ENCODE data around the gene PKD1L1. TPM values are rescaled to one million over a fixed set of nuclear protein-coding genes. Genes with fewer than 3 reads are reported as not detected.

PKD1L1 gene, protein sequence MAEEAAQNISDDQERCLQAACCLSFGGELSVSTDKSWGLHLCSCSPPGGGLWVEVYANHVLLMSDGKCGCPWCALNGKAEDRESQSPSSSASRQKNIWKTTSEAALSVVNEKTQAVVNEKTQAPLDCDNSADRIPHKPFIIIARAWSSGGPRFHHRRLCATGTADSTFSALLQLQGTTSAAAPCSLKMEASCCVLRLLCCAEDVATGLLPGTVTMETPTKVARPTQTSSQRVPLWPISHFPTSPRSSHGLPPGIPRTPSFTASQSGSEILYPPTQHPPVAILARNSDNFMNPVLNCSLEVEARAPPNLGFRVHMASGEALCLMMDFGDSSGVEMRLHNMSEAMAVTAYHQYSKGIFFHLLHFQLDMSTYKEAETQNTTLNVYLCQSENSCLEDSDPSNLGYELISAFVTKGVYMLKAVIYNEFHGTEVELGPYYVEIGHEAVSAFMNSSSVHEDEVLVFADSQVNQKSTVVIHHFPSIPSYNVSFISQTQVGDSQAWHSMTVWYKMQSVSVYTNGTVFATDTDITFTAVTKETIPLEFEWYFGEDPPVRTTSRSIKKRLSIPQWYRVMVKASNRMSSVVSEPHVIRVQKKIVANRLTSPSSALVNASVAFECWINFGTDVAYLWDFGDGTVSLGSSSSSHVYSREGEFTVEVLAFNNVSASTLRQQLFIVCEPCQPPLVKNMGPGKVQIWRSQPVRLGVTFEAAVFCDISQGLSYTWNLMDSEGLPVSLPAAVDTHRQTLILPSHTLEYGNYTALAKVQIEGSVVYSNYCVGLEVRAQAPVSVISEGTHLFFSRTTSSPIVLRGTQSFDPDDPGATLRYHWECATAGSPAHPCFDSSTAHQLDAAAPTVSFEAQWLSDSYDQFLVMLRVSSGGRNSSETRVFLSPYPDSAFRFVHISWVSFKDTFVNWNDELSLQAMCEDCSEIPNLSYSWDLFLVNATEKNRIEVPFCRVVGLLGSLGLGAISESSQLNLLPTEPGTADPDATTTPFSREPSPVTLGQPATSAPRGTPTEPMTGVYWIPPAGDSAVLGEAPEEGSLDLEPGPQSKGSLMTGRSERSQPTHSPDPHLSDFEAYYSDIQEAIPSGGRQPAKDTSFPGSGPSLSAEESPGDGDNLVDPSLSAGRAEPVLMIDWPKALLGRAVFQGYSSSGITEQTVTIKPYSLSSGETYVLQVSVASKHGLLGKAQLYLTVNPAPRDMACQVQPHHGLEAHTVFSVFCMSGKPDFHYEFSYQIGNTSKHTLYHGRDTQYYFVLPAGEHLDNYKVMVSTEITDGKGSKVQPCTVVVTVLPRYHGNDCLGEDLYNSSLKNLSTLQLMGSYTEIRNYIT (N-terminal part only)
- 10 to 100 TPM in 2 of 4 donors, 1 to 10 TPM in 1, under 1 TPM in 1; 0.41 to 37.4 (median 17.5) TPM for total RNA-seq

- no peak within 1 kb of the TSS for H3K27ac ChIP-seq
- peaks cover 0 to 22% (median 8%) of the 10 kb centered on the region in 4 donors for H3K4me1 ChIP-seq
- no peaks in the 10 kb centered on the region for H3K36me3 ChIP-seq
- no peak for DNase-seq
- H3K27me3 ChIP-seq: no peaks in the 10 kb centered on the region
- H3K9me3 ChIP-seq: no peaks in the 10 kb centered on the region
- WGBS, 2 donors (ENCODE audit: low coverage in 1 of 2): 76 to 83% methylated on average over 2 to 7 of the region's 7 CpGs
- intact Hi-C loops (cut with DNase I; ENCODE audit: low total_unique reads) (no loop called here), in situ Hi-C loops (cut with MboI; ENCODE audit: low pct_ligation_motif_present in 1 of 4, low pct_unique_long_range_greater_than_20kb in 1 of 4, low sequenced_read_pairs in 3 of 4) (loop anchor here in 2 of 4 donors (10.0 kb wide), 1 partner anchor 167 kb away; no protein-coding TSS in a partner anchor)
- no peak for TF ChIP-seq CTCF (IDR thresholded peaks at IDR 0.05)
- no peak for TF ChIP-seq POLR2A (IDR thresholded peaks at IDR 0.05)
- TF ChIP-seq POLR2AphosphoS5 (IDR thresholded peaks at IDR 0.05): no peak
- H3K4me3 ChIP-seq: no peak within 1 kb of the TSS
These were observed at the start of gene PKD1L1 for GRCh38 chr7:47948141-47948790. Gene PKD1L1, minus strand, starts transcription at chr7:47948466. Its CDS starts 26 bp downstream, at chr7:47948440.

DNA sequence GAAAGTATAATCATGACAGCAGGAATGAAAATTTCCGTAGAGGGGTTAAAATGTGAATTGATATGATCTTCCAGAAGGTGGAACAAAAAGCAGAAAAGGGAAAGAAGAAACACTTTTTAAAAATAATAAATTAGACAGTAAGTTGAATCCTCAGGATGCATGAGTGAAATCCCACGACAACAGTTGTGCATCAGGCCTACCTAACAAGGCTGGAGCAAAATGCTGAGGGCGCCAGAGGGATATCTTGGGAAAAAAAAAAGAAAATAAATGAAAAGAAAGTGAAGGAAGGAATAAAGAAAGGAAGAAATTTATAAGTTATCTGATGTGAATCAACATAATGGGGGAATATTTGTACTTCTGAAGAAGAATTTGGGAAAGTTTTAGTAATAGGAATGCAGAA is 44.2 kb upstream of the PKD1L1 start:
- in situ Hi-C loops (cut with MboI; ENCODE audit: low pct_ligation_motif_present in 1 of 4, low pct_unique_long_range_greater_than_20kb in 1 of 4, low sequenced_read_pairs in 3 of 4): loop anchor here in 2 of 4 donors (5.0 to 10.0 kb wide), 2 partner anchors 100 to 122 kb away; no protein-coding TSS in a partner anchor
- TF ChIP-seq POLR2A (IDR thresholded peaks at IDR 0.05): no peak
- no peak for TF ChIP-seq POLR2AphosphoS5 (IDR thresholded peaks at IDR 0.05)
- TF ChIP-seq CTCF (IDR thresholded peaks at IDR 0.05): no peak
- no peak for TF ChIP-seq EP300 (IDR thresholded peaks at IDR 0.05; ENCODE audit: low read depth)
- DNase-seq: no peak
- intact Hi-C loops (cut with DNase I; ENCODE audit: low total_unique reads): loop anchor here (5.0 kb wide), 1 partner anchor 120 kb away; no protein-coding TSS in a partner anchor
- Histone ChIP-seq H3K27ac (peak overlapping the region; percentile 71 to 82 (median 76)), H3K36me3 (no peaks in the 10 kb centered on the region), H3K9me3 (no peaks in the 10 kb centered on the region), H3K27me3 (no peaks in the 10 kb centered on the region), H3K4me1 (peaks cover 0 to 11% (median 5%) of the 10 kb centered on the region in 4 donors), H3K4me3 (peak overlapping the region in 2 of 4 donors; percentile 39 to 61)
- whole genome bisulfite sequencing, 2 donors (ENCODE audit: low coverage in 1 of 2): 53 to 57% methylated on average over 3 of the region's 3 CpGs

DNA sequence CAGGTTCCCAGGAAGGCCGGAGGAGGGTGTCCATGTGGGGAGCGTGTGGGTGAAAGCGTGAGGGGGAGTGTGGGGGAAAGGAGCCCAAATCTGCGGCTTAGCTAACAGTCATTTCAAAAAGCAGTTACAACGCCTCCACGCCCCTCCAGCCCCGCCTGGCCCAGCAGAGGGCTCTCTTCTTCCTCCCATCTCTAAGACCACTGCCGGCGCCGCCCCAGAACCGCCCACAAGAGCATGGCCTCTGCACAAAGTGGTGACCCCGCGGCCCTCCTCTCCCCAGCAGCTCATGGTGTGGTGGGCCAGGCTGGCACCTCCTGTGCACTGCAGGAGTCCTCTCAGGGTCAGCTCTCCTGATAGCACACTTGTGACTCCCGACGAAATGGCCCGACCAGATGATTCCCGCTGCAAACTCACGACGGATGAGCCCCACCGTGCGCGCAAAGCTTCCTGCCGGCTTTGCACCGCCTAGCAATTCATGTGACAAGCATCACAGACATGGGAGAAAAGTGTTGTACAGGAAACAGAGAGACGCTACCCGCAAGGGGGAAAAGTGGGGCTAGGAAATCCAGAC is 43.6 kb upstream of the PKD1L1 start:
- H3K4me1 ChIP-seq: peaks cover 0 to 11% (median 5%) of the 10 kb centered on the region in 4 donors
- intact Hi-C loops (cut with DNase I; ENCODE audit: low total_unique reads) (loop anchor here (5.0 kb wide), 1 partner anchor 120 kb away; no protein-coding TSS in a partner anchor), in situ Hi-C loops (cut with MboI; ENCODE audit: low pct_ligation_motif_present in 1 of 4, low pct_unique_long_range_greater_than_20kb in 1 of 4, low sequenced_read_pairs in 3 of 4) (loop anchor here in 2 of 4 donors (5.0 to 10.0 kb wide), 2 partner anchors 100 to 123 kb away; no protein-coding TSS in a partner anchor)
- DNase-seq: peak; percentile 89
- H3K9me3 ChIP-seq: no peaks in the 10 kb centered on the region
- no peaks in the 10 kb centered on the region for H3K27me3 ChIP-seq
- H3K36me3 ChIP-seq: no peaks in the 10 kb centered on the region
- WGBS, 2 donors (ENCODE audit: low coverage in 1 of 2): 0 to 6% methylated on average over 2 to 26 of the region's 26 CpGs
- TF ChIP-seq CTCF (IDR thresholded peaks at IDR 0.05) (peak; percentile 44 to 64 (median 54)), EP300 (IDR thresholded peaks at IDR 0.05; ENCODE audit: low read depth) (no peak), POLR2AphosphoS5 (IDR thresholded peaks at IDR 0.05) (peak in 1 of 3 donors; percentile 17), POLR2A (IDR thresholded peaks at IDR 0.05) (peak; percentile 33)
- H3K27ac ChIP-seq: peak overlapping the region; percentile 71 to 82 (median 76)
- H3K4me3 ChIP-seq: peak overlapping the region; percentile 22 to 61 (median 42)

Data from transverse colon (tissue), 4 donors.